Keratinocyte (primary cell): Measurements from ENCODE around the gene ECEL1. TPM values are rescaled to one million over a fixed set of nuclear protein-coding genes. Genes with fewer than 3 reads are reported as not detected.

Experiments used
- DNase-seq: peaks from one replicate; pipeline ENCODE4 v3.0.0-alpha.2; 2011; ENCODE audit warnings: low read depth, missing footprints, low spot score
- FAIRE-seq: peaks from 2 replicates; lab custom pipeline; 2011; peaks lifted over from hg19 to GRCh38; lab: Jason Lieb, UNC
- H2AFZ ChIP-seq: 2 replicates; pipeline ENCODE4 v1.6.0; 2012; ENCODE audit warnings: low read length, control low read depth, inconsistent platforms; ENCODE audit not compliant: control insufficient read depth
- H3K27ac ChIP-seq: 2 replicates; pipeline ENCODE4 v1.5.1; 2011; ENCODE audit warnings: low read length; ENCODE audit not compliant: control insufficient read depth, insufficient read depth
- H3K27me3 ChIP-seq: 3 replicates; pipeline ENCODE4 v1.6.0; 2011; ENCODE audit warnings: low read length; ENCODE audit not compliant: control insufficient read depth, insufficient read depth; ENCODE audit errors: extremely low read depth
- H3K36me3 ChIP-seq, 2 experiments: 2 replicates in 1 of 2; 3 replicates in 1 of 2; pipeline ENCODE4 v1.5.1; 2011; ENCODE audit warnings: low read length in 2 of 2, mild to moderate bottlenecking in 1 of 2; ENCODE audit not compliant: control insufficient read depth in 2 of 2, insufficient read depth in 2 of 2; ENCODE audit errors: extremely low read depth in 1 of 2
- H3K4me1 ChIP-seq: 3 replicates; pipeline ENCODE4 v1.5.1; 2011; ENCODE audit warnings: low read length; ENCODE audit not compliant: control insufficient read depth, insufficient read depth; ENCODE audit errors: extremely low read depth
- H3K4me2 ChIP-seq: 3 replicates; pipeline ENCODE4 v1.6.0; 2011; ENCODE audit warnings: low read depth, low read length; ENCODE audit not compliant: control insufficient read depth, insufficient read depth; ENCODE audit errors: extremely low read depth
- H3K4me3 ChIP-seq, 3 experiments: fragments of 200-600 bp in 1 of 3; sonication (generic) in 1 of 3; 2 replicates in 2 of 3; 3 replicates in 1 of 3; pipeline ENCODE4 v1.5.1; 2011 to 2016; ENCODE audit warnings: low read length in 3 of 3, mild to moderate bottlenecking in 3 of 3, control low read depth in 2 of 3, inconsistent platforms in 1 of 3, low read depth in 1 of 3, mixed read lengths in 1 of 3, mixed run types in 1 of 3, moderate library complexity in 1 of 3; ENCODE audit not compliant: control insufficient read depth in 2 of 3, insufficient read depth in 2 of 3; ENCODE audit errors: extremely low read depth in 1 of 3
- H3K79me2 ChIP-seq: 2 replicates; pipeline ENCODE4 v1.6.0; 2012; ENCODE audit warnings: low read length; ENCODE audit not compliant: control insufficient read depth, insufficient read depth
- H3K9ac ChIP-seq: 3 replicates; pipeline ENCODE4 v1.6.0; 2011; ENCODE audit warnings: low read length; ENCODE audit not compliant: control insufficient read depth, insufficient read depth; ENCODE audit errors: extremely low read depth
- H3K9me1 ChIP-seq: 3 replicates; pipeline ENCODE4 v1.6.0; 2011; ENCODE audit warnings: low read length; ENCODE audit not compliant: control insufficient read depth, insufficient read depth; ENCODE audit errors: extremely low read depth
- H3K9me3 ChIP-seq: 2 replicates; pipeline ENCODE4 v1.5.1; 2012; ENCODE audit warnings: low read depth, low read length; ENCODE audit not compliant: control insufficient read depth
- H4K20me1 ChIP-seq: 3 replicates; pipeline ENCODE4 v1.6.0; 2011; ENCODE audit warnings: low read length; ENCODE audit not compliant: control insufficient read depth, insufficient read depth; ENCODE audit errors: extremely low read depth
- EZH2 ChIP-seq: IDR thresholded peaks from one replicate; pipeline ENCODE4 v1.6.1; 2012; ENCODE audit warnings: inconsistent platforms, mild to moderate bottlenecking, low read length, moderate library complexity
- dilution Hi-C: fragments of 300-500 bp; cut with MboI; formaldehyde crosslinking; loops from one replicate; pipeline ENCODE4 v1.7.0; 2020; ENCODE audit warnings: low sequenced_read_pairs; ENCODE audit not compliant: extremely low pct_ligation_motif_present
- polyA plus RNA-seq, 5 experiments: library from polyadenylated mRNA; depleted of rRNA in 3 of 5; stranded (reverse) in 3 of 5; stranded (forward) in 1 of 5; unstranded in 1 of 5; fragments of >200 nt; gene quantifications; 1 replicate in 1 of 5; 2 replicates in 3 of 5; 3 replicates in 1 of 5; pipeline versions ENCODE4 v1.2.1 to v1.2.3, GENCODE V29; 2011 to 2012; ENCODE audit warnings: missing spikeins in 2 of 5, low read depth in 1 of 5, low replicate concordance in 1 of 5
- TF ChIP-seq, protein P1 (sequence below), 3 experiments: IDR thresholded peaks in 1 of 3; conservative IDR thresholded peaks in 1 of 3; optimal IDR thresholded peaks in 1 of 3; 2 replicates in 2 of 3; 3 replicates in 1 of 3; pipeline versions ENCODE3 to v1.5.1; 2011; ENCODE audit warnings: low read length in 3 of 3, mild to moderate bottlenecking in 3 of 3, moderate library complexity in 2 of 3, control low read depth in 1 of 3, inconsistent platforms in 1 of 3; ENCODE audit not compliant: insufficient read depth in 2 of 3; ENCODE audit errors: extremely low read depth in 1 of 3

The ECEL1 gene
- polyA plus RNA-seq, 1 donor (not counting 4 experiments of a cell fraction or from before 2014, with no cell fraction given), result not detected

DNA sequence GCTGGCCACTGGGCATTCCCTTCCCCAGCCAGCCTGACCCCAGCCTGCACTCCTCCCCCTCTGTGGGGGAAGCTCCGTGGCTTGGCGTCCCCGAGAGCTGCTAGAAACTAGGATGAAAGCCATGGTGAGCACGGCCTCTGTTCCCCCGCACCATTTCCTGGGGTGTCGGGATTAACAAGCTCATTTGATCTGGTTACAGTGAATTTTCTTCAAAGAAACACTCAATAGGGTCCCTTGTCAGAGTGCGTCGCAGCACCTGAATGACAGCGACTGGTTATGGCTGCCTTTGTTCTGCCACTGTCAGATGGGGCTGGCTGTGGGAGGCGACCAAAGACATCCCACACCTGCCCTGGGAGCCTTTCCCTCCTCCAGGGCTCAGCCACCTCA lies 39.3 kb downstream of the ECEL1 start:
- Histone ChIP-seq H3K4me3 (no peak overlapping the region), H3K36me3 (no peaks in the 10 kb centered on the region), H3K4me1 (no peaks in the 10 kb centered on the region), H2AFZ (no peak overlapping the region), H3K79me2 (no peaks in the 10 kb centered on the region), H3K27ac (no peak overlapping the region), H3K9ac (no peak overlapping the region), H3K27me3 (no peaks in the 10 kb centered on the region), H4K20me1 (no peaks in the 10 kb centered on the region), H3K9me3 (no peaks in the 10 kb centered on the region), H3K9me1 (no peaks in the 10 kb centered on the region), H3K4me2 (no peak overlapping the region)
- TF ChIP-seq, protein P1, sequence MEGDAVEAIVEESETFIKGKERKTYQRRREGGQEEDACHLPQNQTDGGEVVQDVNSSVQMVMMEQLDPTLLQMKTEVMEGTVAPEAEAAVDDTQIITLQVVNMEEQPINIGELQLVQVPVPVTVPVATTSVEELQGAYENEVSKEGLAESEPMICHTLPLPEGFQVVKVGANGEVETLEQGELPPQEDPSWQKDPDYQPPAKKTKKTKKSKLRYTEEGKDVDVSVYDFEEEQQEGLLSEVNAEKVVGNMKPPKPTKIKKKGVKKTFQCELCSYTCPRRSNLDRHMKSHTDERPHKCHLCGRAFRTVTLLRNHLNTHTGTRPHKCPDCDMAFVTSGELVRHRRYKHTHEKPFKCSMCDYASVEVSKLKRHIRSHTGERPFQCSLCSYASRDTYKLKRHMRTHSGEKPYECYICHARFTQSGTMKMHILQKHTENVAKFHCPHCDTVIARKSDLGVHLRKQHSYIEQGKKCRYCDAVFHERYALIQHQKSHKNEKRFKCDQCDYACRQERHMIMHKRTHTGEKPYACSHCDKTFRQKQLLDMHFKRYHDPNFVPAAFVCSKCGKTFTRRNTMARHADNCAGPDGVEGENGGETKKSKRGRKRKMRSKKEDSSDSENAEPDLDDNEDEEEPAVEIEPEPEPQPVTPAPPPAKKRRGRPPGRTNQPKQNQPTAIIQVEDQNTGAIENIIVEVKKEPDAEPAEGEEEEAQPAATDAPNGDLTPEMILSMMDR (optimal IDR thresholded peaks at IDR 0.05 in 1 of 3, IDR thresholded peaks at IDR 0.05 in 1 of 3, conservative IDR thresholded peaks at IDR 0.05 in 1 of 3; ENCODE audit: extremely low read depth in 1 of 3, insufficient read depth in 2 of 3, low read length in 3 of 3), result no peak
- no peak for TF ChIP-seq EZH2
- DNase-seq (no peak), FAIRE-seq (no peak)
- dilution Hi-C loops, result loop anchor here (25.0 kb wide), 1 partner anchor 561 kb away; no protein-coding TSS in a partner anchor

GRCh38 chr2:232447638-232448303 lies 39.9 kb downstream of the ECEL1 start:
- no peaks in the 10 kb centered on the region for H3K79me2 ChIP-seq
- H3K9me1 ChIP-seq, result no peaks in the 10 kb centered on the region
- no peak overlapping the region for H3K4me3 ChIP-seq
- H3K4me1 ChIP-seq, result no peaks in the 10 kb centered on the region
- H3K27me3 ChIP-seq, result no peaks in the 10 kb centered on the region
- FAIRE-seq (no peak), DNase-seq (no peak)
- TF ChIP-seq, protein P1 (optimal IDR thresholded peaks at IDR 0.05 in 1 of 3, IDR thresholded peaks at IDR 0.05 in 1 of 3, conservative IDR thresholded peaks at IDR 0.05 in 1 of 3; ENCODE audit: extremely low read depth in 1 of 3, insufficient read depth in 2 of 3, low read length in 3 of 3), result no peak
- no peak for TF ChIP-seq EZH2
- H3K4me2 ChIP-seq, result no peak overlapping the region
- no peaks in the 10 kb centered on the region for H3K36me3 ChIP-seq
- no peaks in the 10 kb centered on the region for H4K20me1 ChIP-seq
- no peak overlapping the region for H2AFZ ChIP-seq
- dilution Hi-C loops, result loop anchor here (25.0 kb wide), 1 partner anchor 560 kb away; no protein-coding TSS in a partner anchor
- no peaks in the 10 kb centered on the region for H3K9me3 ChIP-seq
- no peak overlapping the region for H3K9ac ChIP-seq
- no peak overlapping the region for H3K27ac ChIP-seq
